Fibroblast of the aortic adventitia (primary cell): ENCODE data around the gene C22orf39. TPM values are rescaled to one million over a fixed set of nuclear protein-coding genes. Genes with fewer than 3 reads are reported as not detected.

ENCODE experiments used
- DNase-seq: peaks from one replicate; pipeline ENCODE4 v3.0.0-alpha.2; 2010; ENCODE audit warnings: low read depth
- H3K4me3 ChIP-seq: 2 replicates; pipeline ENCODE4 v1.5.1; 2011; ENCODE audit warnings: low read depth, mild to moderate bottlenecking, control low read depth, low read length, moderate library complexity
- total RNA-seq: library from RNA; depleted of rRNA; stranded (reverse); fragments of >200 nt; gene quantifications from 2 replicates; pipeline ENCODE4 v1.2.3, GENCODE V29; 2012; ENCODE audit warnings: low replicate concordance
- TF ChIP-seq, protein P1 (sequence below): IDR thresholded peaks from 2 replicates; pipeline ENCODE4 v1.5.1; 2011; ENCODE audit warnings: mild to moderate bottlenecking, low read length, control low read depth, inconsistent platforms; ENCODE audit not compliant: insufficient read depth

Gene C22orf39
- total RNA-seq, 1 donor: 10.5 TPM

DNA sequence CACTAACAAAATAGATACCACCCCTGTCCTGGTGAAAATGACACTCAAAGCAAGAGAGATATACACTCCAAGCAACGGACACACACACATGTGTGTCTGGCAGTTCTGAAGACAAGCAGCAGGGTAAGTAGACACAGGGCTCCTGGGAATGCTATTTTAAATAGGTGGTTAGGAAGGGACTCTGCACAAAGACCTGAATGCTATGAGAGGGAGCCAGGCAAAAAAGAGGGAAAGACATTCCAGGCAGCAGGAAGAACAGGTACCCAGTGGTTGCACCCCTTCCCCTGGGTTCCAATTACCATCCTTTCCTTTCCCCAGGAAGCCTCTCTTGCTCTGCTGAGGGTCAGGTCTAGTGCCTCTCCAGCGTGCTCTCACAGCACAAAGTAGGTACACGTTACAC lies 28.5 kb upstream of the C22orf39 start:
- no peak for DNase-seq
- no peak overlapping the region for H3K4me3 ChIP-seq
- TF ChIP-seq, protein P1, sequence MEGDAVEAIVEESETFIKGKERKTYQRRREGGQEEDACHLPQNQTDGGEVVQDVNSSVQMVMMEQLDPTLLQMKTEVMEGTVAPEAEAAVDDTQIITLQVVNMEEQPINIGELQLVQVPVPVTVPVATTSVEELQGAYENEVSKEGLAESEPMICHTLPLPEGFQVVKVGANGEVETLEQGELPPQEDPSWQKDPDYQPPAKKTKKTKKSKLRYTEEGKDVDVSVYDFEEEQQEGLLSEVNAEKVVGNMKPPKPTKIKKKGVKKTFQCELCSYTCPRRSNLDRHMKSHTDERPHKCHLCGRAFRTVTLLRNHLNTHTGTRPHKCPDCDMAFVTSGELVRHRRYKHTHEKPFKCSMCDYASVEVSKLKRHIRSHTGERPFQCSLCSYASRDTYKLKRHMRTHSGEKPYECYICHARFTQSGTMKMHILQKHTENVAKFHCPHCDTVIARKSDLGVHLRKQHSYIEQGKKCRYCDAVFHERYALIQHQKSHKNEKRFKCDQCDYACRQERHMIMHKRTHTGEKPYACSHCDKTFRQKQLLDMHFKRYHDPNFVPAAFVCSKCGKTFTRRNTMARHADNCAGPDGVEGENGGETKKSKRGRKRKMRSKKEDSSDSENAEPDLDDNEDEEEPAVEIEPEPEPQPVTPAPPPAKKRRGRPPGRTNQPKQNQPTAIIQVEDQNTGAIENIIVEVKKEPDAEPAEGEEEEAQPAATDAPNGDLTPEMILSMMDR: no peak

DNA sequence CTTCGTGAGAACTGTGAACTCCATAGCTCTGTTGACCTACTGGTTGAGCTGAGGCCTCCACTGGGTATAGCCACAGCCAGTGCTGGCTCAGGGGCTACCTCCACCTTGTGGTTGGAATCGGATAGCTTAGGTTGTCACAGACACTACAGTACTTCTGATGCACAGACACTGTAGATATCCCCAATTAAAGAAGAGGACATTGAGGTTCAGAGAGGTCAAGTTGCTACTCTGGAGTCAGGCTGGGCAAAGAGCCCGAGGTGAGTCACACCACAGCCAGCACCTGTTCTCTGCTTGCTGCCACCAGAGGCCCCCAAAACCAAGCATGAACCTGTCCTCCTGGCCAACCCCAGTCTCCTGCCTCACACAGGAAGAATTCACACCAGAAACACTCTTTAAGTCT lies 26.1 kb upstream of the C22orf39 start:
- no peak overlapping the region for H3K4me3 ChIP-seq
- TF ChIP-seq, protein P1: peak; percentile 11
- DNase-seq: no peak

DNA sequence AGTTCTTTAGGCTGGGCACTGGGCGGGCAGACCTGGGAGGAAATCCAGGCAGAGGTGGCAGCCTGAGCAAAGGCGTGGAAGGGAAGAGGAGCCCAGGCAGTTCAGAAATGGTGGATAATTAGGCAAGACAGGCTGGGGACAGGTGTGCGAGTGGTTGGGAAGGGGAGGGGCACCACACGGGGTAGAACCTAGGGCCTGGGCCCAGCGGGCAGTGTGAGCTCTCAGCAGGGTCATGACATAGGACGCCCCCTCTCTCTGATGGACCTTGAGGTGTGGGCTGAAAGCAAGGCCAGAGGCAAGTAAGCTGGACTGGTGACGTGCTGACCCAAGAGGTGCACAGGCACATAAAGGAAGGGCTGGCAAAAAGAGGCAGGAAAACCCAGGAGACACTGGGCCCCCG lies 24.7 kb upstream of the C22orf39 start:
- TF ChIP-seq, protein P1: no peak
- no peak overlapping the region for H3K4me3 ChIP-seq
- DNase-seq: no peak

DNA sequence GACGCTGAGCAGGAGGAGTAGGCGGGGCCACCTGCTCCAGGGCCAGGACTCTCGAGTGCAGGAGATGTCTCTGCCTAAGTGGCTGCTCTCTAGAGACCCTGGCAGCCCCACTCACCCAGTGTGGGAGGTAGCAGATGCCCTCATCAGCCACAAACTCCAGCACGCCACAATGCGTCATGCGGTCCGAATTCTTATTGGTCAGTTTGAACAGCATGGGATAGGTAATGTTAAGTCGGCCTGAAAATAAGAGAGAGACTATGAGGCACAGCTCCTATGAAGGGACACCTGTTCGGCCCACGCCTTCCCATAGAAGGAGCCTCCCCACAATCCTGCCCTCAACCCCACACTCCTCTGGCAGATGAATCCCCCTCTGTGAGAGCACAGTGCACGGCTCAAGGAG lies 24.1 kb upstream of the C22orf39 start:
- DNase-seq: no peak
- TF ChIP-seq, protein P1: no peak
- H3K4me3 ChIP-seq: no peak overlapping the region

DNA sequence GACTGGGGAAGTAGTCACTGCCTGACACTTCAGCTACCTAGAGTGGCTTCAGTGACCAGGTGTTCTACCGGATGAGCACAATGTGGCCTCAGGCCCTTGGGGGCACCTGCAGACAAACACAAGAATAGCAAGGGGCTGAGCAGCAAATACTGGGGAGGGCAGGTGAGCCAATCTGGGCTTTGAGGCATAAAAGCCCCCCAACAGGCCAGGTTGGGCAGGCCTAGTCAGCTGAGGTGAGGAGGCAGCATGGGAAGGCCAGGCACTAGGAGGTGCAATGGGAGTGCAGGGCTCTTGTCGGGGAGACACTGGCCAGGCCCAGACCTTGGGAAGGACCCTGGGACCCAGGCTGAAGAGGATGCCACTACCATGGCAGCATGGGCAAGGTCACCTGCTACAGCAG lies 22.5 kb upstream of the C22orf39 start:
- TF ChIP-seq, protein P1: no peak
- no peak for DNase-seq

DNA sequence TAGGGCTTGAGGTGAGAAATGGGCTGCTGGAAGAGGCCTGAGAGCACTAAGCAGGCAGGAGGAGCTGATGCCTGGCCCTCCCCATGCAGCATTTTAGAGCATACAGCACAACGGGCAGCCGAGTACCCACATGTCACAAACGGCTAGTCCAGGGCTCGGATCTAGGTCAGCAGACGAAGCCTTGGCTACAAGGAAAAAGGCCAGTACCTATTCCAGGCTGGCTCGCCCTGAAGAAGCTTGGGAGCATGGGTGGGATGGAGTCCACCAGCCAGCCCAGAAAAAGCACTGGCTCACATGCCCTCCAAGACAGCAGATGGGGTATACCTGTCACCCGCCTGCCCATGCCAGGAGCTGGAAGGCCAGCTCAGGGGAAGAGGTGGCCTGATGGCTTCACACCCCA lies 21.9 kb upstream of the C22orf39 start:
- TF ChIP-seq, protein P1: no peak
- DNase-seq: no peak
- no peak overlapping the region for H3K4me3 ChIP-seq

More for the DNA sequence above, 22.5 kb upstream of the C22orf39 start:
- H3K4me3 ChIP-seq: no peak overlapping the region

DNA sequence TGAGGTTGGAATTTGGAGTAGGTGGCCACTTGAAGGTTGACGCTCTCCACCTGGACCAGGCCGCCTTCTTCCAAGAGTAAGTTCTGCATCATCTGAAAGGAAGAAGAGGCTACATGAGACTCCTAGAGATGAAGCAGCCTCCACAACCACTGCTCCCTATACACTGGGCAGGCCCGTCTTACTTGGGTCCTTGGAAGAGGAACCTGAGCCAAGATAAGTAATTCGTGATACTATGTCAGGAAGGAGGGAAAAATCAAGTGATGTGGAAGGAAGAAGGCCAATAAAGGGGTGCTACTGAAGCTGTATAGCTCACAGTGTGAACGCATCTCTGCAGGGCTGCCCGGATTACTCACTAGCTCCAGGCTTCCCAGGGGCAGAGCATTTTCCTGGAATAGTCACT lies 20.4 kb upstream of the C22orf39 start:
- DNase-seq: no peak
- H3K4me3 ChIP-seq: no peak overlapping the region
- TF ChIP-seq, protein P1: no peak
